ENCODE data around the gene LYPD6B.

DNA sequence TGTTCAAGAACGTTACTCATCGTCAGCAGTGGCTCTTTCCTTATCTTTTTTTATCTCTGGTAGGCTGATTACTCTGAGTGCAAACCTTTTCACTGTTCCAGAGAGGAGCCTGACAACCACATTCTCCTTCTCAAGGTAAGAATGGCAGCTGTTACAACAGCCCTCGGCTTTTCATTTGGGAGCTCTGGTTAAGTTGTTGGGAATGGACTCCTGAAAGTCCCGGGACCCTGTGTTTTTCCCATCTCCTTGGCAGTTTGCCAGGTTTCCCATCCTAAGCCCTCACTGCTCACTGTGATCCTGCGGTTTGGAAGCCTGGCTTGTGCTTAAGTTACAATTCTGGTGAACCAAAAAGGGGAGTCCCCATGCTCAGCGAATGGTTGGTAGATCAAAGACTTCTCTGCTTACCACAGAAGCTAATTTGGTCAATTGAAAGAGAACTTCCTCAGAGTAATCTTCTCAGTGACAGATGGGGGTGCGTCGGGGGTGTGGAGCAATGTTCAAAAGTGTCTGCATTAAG is 122.3 kb downstream of the LYPD6B start:
- TF ChIP-seq, protein P1, sequence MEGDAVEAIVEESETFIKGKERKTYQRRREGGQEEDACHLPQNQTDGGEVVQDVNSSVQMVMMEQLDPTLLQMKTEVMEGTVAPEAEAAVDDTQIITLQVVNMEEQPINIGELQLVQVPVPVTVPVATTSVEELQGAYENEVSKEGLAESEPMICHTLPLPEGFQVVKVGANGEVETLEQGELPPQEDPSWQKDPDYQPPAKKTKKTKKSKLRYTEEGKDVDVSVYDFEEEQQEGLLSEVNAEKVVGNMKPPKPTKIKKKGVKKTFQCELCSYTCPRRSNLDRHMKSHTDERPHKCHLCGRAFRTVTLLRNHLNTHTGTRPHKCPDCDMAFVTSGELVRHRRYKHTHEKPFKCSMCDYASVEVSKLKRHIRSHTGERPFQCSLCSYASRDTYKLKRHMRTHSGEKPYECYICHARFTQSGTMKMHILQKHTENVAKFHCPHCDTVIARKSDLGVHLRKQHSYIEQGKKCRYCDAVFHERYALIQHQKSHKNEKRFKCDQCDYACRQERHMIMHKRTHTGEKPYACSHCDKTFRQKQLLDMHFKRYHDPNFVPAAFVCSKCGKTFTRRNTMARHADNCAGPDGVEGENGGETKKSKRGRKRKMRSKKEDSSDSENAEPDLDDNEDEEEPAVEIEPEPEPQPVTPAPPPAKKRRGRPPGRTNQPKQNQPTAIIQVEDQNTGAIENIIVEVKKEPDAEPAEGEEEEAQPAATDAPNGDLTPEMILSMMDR (conservative IDR thresholded peaks at IDR 0.05; ENCODE audit: low read length): no peak
- no peak for TF ChIP-seq EZH2phosphoT487 (IDR thresholded peaks at IDR 0.05; ENCODE audit: borderline replicate concordance, low read depth, low read length)
